Limb (tissue), 2 donors: ENCODE data around the gene CLMN.

Experiments
- DNase-seq, 2 donors: peaks; one replicate each; pipeline ENCODE4 v3.0.0-alpha.2; 2016; ENCODE audit errors: extremely low spot score in 2 of 2

The CLMN gene

DNA sequence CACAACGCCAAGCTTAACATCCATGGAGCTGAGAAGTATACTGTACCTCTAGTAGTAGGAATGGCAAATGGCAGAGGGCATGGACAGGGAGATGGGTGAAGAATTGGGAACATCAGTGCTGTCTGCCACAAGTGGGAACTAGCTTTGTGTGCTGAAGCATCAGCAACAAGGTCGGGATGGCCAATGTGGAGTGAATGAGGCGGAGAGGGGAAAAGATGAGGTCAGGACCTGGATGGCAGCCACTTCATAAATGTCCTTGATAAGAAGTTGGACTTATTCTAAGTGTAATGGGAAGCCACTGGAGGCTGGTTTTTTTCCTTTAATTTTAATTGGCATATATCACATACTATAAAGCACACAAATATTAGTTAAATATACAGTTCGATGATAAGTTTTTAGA, 21.9 kb upstream of the CLMN start:
- no peak for DNase-seq

DNA sequence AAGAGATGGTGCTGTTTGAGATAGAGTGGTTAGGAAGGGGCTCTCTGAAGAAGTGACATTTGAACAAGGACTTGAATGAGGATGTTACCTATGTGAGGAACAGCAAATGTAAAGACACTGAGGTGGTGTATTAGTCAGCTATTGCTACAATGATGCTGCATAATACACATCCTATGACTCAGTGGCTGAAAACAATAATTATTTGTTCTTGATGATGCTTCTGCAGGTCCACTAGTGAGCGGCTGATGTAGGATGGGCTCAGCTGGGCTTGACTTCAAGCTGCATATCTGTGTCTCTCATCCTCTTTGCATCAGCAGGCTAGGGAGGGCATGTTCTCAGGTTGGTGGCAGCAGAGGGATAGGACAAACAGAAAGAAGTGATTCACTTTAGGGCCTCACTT, 21.4 kb upstream of the CLMN start:
- DNase-seq: no peak

DNA sequence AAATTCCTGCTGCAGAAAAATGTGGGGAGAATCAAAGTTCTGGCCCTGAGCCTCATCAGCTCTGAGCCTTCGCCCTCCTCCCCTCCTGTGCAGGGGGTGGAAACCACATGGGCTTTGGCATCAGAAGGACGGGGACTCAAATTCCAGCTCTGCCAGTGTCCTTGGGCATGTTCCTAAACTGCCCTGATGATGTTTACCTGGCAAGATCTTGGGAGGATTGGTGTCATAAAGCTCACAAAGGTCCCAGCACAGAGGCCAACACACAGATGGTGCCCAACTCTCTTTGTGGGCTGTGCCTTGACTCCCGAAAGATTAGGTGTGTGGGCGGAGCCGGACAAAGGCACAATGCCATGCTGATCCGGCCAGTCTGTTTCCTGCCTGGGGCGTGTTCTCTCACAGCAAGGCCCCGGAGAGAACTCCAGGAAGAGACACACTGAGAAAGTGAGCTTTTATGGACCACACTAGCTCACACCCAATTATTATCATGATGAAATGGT, 20.5 kb upstream of the CLMN start:
- no peak for DNase-seq

DNA sequence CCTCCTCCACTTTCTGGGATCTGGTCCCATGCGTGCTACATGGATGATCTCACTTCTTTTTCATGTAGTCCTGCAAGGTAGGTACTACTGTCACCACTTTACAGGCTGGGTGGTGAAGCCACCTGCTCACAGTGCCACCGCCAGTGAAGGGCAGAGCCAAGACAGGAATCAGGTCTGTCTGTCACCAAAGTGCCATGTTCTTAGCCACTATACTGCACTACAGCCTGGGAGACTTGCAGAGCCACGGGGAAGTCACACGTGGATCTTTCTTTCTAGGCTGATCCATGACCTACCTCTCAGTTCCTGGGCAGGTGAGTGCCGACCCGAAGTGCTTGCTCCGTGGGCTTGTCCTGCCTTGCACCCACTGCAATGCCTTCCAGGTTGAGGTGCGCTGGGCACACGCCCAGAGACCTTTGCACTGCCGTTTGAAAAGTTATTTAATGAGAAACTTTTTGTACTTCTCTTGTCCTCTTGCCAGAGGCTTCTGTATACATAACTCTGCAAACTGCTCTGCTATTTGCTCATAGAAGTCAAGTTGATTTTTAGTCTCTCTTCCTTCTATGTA, 19.7 kb upstream of the CLMN start:
- no peak for DNase-seq

DNA sequence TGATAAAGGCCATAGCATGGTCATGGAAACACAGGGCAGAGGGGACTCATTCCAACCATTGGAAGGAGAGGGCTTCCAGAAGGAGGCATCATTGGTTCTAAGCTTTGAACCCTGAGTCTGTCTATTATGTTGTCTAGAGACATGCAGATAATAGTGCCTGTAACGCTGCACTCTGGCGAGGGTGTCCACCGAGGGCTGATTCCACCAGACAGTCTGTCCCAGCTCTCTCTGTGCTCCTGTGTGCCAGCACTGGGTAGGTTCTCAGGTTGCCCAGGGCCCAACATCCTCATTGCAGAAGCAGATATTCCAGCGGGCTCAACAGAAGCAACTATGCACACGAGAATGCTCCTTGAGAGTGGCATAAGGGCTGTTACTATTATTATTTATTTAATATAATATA, 18.7 kb upstream of the CLMN start:
- no peak for DNase-seq

DNA sequence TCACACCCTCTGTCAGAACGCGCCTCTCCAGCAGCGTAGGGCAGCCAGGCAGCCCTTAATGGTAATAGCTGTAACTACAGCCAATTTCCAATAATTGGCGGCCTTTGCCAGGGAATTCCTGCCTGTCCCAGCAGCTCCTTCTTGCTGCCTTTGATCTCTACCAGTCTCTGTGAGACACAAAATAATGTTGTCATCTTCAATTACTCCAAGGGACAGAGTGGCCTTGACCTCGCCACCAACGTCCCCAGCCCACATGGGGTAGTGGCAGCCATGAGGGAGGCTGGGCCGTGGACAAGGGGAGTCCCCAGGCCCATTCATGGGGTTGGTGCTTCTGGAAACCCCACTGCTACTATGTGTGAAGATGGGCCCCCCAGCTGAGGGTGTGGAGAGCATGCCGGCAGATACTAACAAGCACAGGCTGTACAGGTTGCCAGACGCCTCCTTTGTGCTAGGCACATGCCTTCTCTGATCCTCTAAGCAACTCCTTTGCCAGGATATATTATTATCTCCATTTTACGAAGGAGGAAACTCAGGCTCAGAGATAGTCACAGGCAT, 17.4 kb upstream of the CLMN start:
- DNase-seq: no peak

DNA sequence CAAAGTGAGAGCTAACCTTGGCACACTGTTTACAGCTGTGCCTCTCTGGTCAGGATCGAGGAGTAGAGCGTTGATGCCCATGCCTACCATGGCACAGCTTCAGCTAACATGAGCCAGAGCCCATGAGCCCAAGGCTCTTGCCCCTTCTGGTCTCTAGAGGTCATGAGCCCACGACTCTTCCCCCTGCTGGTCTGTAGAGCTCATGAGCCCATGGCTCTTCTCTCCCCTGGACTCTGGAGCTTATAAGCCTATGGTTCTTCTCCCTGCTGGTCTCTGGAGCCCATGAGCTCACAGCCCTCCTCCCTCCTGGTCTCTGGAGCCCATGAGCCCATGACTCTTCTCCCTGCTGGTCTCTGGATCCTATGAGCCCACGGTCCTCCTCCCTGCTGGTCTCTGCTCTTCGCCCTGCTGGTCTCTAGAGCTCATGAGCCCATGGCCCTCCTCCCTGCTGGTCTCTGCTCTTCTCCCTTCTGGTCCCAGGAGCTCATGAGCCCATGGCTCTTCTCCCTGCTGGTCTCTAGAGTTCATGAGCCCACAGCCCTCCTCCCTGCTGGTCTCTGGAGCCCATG, 16.6 kb upstream of the CLMN start:
- no peak for DNase-seq

DNA sequence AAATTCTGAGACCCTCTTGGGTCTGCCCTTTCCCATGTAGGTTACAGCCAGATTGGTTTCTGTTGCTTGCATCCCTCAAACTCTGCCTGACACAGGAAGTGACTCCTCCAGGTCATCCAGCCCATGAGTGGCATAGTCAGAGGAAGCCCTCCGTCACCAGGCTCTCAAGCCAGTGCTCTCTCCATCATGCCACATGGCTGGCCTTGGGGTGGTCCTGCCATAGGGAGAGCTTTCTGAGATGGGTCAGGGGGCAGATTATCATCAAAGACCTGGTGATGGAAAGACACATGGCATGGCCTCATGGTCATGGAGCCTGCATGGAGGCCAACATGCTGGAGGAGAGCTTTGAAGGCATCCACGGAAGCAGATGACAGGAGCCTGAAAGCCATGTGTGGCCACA, 15.4 kb upstream of the CLMN start:
- DNase-seq: no peak

DNA sequence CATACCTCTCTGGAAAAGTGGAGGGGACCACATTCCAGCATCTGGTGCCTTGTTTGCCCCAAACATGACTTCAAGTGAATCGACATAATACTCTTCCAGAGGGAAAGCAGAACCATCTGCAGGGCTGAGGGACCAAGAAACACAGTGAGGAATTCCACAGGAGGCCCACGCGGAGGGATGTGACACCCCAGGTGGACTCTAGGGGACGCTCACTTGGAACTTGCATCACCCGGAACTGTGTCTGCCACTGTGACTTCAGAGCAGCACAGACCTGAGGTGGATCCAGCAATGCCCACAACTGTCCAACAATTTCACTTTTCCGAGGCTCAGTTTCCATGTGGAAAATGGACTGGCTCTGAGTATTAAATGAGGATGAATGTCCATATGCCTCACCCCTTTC, 14.3 kb upstream of the CLMN start:
- no peak for DNase-seq

DNA sequence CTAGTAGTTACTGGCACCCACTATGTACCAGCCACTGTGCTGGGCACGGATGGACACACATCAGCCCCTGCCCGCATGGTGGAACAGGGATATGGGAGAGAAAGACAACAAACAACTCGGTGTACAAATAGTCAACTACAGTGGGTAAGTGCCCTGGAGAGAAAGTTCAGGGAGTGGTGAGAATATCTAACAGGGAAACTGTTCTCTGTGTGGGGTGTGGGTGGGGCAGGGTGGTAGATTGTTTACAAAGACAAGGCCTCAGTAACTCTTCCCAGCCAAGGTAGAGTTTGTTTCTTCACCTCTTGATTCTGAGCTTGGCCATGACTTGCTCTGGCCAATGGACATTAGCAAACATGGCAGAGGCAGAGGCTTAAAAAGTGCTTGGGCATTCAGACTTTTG, 12.9 kb upstream of the CLMN start:
- DNase-seq: no peak

DNA sequence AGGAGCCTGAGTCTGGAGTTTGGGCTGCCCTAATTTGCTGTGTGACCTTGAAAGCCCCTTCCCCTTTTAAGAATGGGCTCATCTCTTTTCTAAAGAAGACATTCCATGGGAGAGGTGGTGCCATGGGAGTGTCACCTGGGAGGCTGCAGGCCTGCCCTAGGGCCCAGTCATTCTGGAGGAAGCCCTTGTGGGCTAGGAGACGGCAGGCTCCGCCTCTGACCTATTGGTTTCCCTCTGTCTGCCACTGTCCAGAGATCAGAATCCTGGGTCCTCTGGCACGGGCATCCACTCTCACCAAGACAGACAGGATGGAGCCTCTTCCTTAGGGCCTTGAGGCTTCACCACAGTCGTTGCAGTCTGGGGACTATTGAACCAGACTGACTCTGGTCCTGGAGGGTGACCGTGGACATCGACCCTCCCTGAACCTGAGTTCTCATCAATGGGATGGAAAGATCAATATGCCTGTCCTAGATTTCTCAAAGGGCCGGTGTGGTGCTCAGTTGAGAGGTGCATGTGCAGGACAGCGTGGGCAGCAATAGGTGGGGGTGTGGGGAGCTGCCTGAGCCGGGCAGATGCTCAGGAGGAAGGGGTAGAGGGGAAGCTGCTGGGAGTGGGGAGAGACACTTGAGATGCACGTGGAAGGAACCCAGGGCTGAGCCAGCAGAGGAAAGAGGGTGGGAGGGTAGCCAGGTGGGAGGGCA, 12.2 kb upstream of the CLMN start:
- DNase-seq: no peak

DNA sequence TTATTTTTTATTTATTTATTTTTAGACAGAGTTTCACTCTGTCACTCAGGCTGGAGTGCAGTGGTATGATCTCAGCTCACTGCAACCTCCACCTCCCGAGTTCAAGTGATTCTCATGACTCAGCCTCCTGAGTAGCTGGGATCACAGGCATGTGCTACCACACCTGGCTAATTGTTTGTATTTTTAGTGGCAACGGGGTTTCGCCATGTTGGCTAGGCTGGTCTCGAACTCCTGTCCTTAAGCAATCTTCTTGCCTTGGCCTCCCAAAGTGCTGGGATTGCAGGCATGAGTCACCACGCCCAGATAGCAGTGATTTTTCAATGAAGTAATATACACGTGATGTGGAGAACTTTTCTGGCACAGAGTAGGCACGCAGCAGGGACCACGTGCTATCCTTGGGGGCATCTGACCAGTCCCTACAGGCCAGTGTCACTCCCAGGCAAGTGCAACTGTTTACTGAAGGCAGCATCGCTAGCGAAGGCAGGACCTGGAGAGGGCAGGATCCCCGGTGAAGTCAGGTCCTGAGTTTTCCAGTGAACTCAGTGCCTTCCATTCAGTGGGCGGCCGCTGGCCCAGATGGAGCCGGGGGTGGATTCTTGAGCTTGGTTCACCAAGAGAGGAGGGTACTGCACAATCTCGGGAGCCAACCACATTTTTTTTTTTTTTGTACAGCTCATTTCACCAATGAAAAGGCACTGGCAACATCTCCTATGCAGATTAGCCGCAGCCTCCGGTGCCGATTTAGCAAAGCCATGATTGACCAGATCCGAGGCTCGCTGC, 11.1 kb upstream of the CLMN start:
- no peak for DNase-seq

DNA sequence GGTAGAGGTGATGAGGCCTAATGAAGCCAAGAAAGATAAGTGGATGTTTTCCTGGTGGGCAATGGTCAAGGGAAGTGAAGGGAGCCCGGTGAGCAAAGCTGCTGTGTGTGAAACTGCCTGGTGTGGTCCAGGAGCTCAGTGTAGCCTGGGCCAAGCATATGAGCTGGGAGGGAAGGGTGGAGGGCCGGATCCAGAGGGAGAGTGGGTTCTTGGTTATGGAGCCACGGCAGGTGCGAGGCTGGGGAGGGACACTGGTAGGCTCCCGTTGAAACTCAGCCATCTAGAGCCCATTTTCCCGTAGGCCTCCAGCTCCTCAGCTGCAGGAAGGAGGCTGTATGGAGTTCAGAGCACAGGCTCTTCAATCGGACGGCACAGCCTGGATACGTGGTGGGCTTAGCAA, 10.2 kb upstream of the CLMN start:
- no peak for DNase-seq

DNA sequence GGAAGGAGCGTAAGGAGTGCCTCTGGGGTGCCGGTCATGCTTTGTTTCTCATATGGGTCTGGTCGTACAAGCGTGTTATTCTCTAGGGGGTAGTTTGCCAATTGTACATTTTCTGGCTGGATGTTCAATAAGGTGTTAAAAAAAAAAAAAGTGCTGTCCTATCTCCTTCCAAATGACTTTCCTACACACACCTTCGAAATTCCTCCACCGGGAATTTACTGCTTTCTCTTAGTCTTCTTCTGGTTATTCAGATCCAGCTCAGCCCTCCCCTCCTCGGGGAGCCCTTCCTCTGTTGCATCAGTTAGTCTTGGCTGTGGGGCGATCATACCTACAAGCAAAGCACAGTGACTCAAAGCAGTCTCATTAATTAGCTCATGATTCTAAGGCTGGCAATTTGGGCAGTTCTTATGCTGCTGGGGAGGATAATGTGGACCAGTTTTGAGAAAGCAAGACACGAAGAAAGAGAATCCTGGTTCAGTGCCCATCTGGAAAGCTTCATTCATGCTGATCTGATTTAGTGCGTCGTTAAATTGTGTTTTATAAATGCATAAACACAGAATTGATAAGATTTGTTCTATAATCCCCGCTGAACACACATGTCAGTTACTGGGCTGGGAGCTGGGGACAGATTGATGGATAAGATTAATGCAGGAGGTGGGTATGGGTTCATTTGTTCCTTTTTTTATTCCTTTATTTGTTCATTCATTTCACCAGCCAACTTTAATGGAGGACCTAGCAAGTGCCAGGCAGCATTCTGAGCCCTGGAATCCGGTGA, 9.2 kb upstream of the CLMN start:
- no peak for DNase-seq

DNA sequence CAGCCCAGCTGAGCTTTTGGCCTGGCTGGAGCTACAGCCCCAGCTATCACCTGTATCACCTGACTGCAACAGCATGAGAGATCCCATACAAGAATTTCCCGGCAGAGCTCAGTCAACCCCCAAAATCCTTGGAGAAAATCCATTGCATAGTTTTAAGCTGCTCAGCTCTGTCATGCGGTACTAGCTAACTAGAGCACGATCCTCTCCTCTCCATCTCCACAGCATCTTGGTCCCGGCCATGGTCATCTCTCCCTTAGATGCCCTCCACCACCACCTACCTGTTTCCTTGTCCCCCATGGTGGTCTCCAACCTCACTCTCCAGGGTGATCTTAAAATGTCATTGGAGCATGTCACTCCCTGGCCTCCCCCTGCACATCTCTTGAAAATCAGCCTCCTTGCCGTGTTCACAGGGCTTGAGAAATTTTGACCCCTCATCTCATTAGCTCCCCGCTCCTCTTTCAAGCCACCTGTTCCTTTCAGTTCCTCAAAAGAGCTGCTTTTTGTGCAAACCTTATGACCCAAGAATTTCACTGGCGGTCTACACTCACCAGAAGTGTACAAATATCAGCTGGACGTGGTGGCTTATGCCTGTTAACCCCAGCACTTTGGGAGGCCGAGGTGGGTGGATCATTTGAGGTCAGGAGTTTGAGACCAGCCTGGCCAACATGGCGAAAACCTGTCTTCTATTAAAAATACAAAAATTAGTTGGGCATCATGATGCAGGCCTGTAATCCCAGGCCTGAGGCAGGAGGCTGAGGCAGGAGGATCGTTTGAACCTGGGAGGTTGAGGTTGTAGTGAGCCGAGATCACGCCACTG, 8.1 kb upstream of the CLMN start:
- DNase-seq: no peak

DNA sequence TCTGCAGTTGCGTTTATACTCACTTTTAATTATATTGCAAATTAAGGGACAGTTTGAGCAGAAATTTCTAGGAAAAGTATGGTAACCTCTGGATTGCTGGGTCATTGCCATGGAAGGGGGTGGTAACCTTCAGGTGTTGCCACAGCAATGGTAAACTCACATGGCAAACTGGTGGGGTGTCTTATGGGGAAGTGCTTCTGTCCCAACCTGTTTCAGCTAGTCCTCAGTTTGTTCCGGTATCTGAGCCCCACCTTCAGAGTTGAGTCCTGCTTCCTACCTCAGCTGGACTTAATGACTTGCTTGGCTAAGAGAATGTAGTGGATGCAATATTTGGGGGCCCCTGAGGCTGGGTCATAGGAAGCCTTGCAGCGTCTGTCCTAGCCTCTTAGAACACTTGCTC, 7.3 kb upstream of the CLMN start:
- DNase-seq: no peak

DNA sequence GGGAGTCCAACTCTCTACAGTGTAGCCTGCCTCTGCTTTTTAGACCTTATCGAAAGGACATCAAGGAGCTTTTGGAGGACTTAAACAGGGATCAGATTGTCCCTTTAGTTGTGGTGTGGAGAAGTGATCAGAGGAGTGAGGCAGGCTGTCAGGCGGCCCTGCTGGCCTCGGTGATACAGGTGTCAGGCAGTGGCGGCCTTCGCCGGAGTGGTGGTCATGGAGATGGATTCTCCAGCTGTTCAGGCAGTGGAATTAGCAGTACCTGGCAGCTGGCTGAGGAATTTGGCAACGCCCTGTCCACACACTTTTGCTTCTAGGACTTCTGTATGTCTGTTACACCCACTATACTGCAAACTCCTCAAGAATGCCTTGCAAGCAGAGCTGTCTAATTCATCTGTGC, 4.2 kb upstream of the CLMN start:
- no peak for DNase-seq

DNA sequence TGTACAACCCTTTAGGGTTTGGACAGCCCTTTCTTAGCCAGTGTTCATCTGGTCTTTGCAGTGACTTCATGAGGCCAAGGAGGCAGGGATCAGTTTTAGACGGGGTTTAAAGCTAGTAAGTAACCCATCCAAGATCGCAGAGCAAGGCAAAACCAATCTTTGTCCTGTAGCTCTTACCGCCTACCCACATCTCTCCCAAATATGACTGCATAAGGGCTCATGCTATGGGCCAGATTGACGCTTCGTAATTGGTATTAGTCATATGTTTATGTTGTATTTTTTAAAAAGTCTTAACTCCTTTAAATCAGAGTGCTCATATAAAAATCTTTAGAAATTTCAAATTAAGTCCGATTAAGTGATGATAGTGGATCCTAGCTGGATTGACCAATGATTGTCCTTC, 3.7 kb upstream of the CLMN start:
- no peak for DNase-seq

DNA sequence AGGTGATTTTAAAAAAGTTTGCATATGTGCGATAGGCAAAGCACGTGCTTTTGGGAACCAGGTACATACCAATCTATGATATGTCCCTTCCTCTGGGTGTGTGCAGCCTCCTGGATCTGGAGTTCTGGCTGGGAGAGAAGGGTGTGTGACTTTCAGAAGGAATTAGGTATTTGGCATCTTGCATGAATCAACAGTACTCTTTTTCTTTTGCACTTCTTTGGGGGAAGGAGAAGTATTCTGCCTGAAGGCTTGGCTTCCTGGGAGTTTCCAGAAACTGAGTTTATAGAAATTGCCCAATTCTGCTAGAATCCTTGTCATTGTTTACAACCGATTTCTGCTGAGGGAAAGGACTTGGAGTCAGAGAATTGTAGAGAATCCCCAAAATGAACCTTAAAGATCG, 2.9 kb upstream of the CLMN start:
- no peak for DNase-seq

DNA sequence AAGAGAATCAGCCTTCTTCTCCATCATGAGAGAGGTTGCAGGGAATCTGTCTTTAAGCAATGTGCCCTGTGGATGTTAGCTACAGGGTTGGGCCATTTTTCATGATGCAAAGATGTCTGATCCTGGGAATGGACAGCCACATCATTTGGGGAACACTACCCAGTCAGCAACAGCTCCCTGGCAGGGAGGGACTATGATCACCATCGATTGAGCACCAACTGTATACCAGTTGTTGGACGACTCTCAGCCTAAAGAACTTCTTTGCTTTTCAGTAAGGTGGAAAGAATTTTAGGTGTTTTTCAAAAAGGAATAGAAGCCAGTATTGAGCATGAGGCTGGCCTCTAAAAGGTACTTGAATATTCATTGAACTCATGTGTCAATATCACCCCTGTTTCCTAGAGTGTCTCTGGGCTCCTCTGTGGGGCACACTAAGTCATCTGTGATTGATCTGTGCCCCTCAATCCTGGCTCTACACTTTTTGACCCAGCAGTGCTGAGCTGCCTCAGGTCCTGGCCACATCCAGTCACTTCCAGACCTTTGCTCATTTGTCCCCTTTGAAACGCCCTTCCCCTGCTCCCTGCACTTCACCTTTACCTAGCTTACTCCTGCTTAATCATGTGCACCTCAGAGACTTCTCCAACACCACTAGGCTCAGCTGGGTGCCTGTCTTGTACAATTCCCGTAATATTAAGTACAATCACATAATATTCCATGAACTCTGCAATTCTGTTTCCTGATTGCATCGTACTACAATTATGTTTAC, 2.2 kb upstream of the CLMN start:
- DNase-seq: no peak
